PC-9 (cell line): ENCODE data around the gene PAM16. TPM values are rescaled to one million over a fixed set of nuclear protein-coding genes. Genes with fewer than 3 reads are reported as not detected.

Source experiments
- BruUV-seq: library from RNA; stranded (reverse); fragments of 400-500 nt; replicated peaks from 2 replicates; lab custom pipeline; 2021; lab: Mats Ljungman, UMichigan
- CTCF ChIA-PET: fragments of 300-600 bp; sonication (Branson Sonifier 250); formaldehyde crosslinking; loops from one replicate; lab custom pipeline; 2022; ENCODE audit warnings: antibody characterized with exemption; lab: Charles Lee
- POLR2A ChIA-PET: fragments of 300-600 bp; sonication (Branson Sonifier 250); formaldehyde crosslinking; loops from one replicate; lab custom pipeline; 2022; ENCODE audit warnings: antibody characterized with exemption; ENCODE audit not compliant: unreplicated experiment; lab: Charles Lee
- DNase-seq, 2 experiments: peaks; one replicate each; pipeline versions ENCODE4 v3.0.0 to v3.0.0-alpha.2; 2015 to 2022; ENCODE audit warnings: mixed read lengths in 1 of 2
- H2AFZ ChIP-seq: fragments of 200-600 bp; sonication (generic); 2 replicates; pipeline ENCODE4 v1.8.1; 2017; ENCODE audit warnings: antibody characterized with exemption
- H3F3A ChIP-seq: fragments of 200-600 bp; sonication (generic); 2 replicates; pipeline ENCODE4 v1.8.1; 2017; ENCODE audit warnings: antibody characterized with exemption, mild to moderate bottlenecking, low read depth; ENCODE audit not compliant: insufficient read depth
- H3K27ac ChIP-seq: fragments of 200-600 bp; sonication (generic); 2 replicates; pipeline ENCODE4 v1.6.1; 2016; ENCODE audit warnings: mixed run types
- H3K27me3 ChIP-seq: fragments of 200-600 bp; sonication (generic); 2 replicates; pipeline ENCODE4 v1.6.1; 2016; ENCODE audit warnings: low read depth, mixed run types; ENCODE audit not compliant: insufficient read depth
- H3K36me3 ChIP-seq: fragments of 200-600 bp; sonication (generic); 2 replicates; pipeline ENCODE4 v1.6.1; 2016; ENCODE audit warnings: low read depth, mixed run types
- H3K4me1 ChIP-seq: fragments of 200-600 bp; sonication (generic); replicated peaks from 2 replicates; pipeline ENCODE4 v1.6.1; 2016; ENCODE audit warnings: mixed run types; ENCODE audit not compliant: insufficient read depth
- H3K4me2 ChIP-seq: fragments of 200-600 bp; sonication (generic); 2 replicates; pipeline ENCODE4 v1.6.1; 2017; ENCODE audit warnings: mixed run types
- H3K4me3 ChIP-seq: fragments of 200-600 bp; sonication (generic); 2 replicates; pipeline ENCODE4 v1.6.1; 2016; ENCODE audit warnings: mixed run types
- H3K79me2 ChIP-seq: fragments of 200-600 bp; sonication (generic); 2 replicates; pipeline ENCODE4 v1.6.1; 2017; ENCODE audit warnings: low read depth, mixed run types
- H3K9me2 ChIP-seq: fragments of 200-600 bp; sonication (generic); 2 replicates; pipeline ENCODE4 v1.8.1; 2017; ENCODE audit warnings: mild to moderate bottlenecking; ENCODE audit not compliant: insufficient read depth
- H3K9me3 ChIP-seq: fragments of 200-600 bp; sonication (generic); 2 replicates; pipeline ENCODE4 v1.8.1; 2016; ENCODE audit warnings: low read depth; ENCODE audit not compliant: insufficient read depth
- H4K20me1 ChIP-seq: fragments of 200-600 bp; sonication (generic); 2 replicates; pipeline ENCODE4 v1.8.1; 2017; ENCODE audit not compliant: insufficient read depth
- EZH2 ChIP-seq: fragments of 200-600 bp; sonication (generic); IDR thresholded peaks from 2 replicates; pipeline ENCODE4 v1.8.0; 2017; ENCODE audit warnings: antibody characterized with exemption, low read depth
- intact Hi-C: fragments of 100-400 bp; cut with micrococcal nuclease; formaldehyde crosslinking; loops from one replicate; pipeline ENCODE4 v1.10.0; 2022; ENCODE audit not compliant: unreplicated experiment
- total RNA-seq: library from RNA; stranded (reverse); gene quantifications from 2 replicates; pipeline ENCODE4 v1.2.3, GENCODE V29; 2021
- TF ChIP-seq, protein P1 (sequence below): fragments of 200-600 bp; sonication (generic); conservative IDR thresholded peaks from 2 replicates; pipeline ENCODE4 v1.6.1; 2017; ENCODE audit warnings: mixed run types, antibody characterized with exemption, mild to moderate bottlenecking, moderate library complexity

The PAM16 gene
- total RNA-seq, 1 experiment from 2014 or later: 95.9 TPM

GRCh38 chr16:4321286-4322120 is 29.6 kb downstream of the PAM16 start:
- no peak overlapping the region for H3K4me2 ChIP-seq
- no peak overlapping the region for H3K4me3 ChIP-seq
- no peaks in the 10 kb centered on the region for H3K27me3 ChIP-seq
- intact Hi-C loops: no loop called here
- peaks cover 14% of the 10 kb centered on the region for H3K4me1 ChIP-seq
- TF ChIP-seq EZH2: no peak
- TF ChIP-seq, protein P1, sequence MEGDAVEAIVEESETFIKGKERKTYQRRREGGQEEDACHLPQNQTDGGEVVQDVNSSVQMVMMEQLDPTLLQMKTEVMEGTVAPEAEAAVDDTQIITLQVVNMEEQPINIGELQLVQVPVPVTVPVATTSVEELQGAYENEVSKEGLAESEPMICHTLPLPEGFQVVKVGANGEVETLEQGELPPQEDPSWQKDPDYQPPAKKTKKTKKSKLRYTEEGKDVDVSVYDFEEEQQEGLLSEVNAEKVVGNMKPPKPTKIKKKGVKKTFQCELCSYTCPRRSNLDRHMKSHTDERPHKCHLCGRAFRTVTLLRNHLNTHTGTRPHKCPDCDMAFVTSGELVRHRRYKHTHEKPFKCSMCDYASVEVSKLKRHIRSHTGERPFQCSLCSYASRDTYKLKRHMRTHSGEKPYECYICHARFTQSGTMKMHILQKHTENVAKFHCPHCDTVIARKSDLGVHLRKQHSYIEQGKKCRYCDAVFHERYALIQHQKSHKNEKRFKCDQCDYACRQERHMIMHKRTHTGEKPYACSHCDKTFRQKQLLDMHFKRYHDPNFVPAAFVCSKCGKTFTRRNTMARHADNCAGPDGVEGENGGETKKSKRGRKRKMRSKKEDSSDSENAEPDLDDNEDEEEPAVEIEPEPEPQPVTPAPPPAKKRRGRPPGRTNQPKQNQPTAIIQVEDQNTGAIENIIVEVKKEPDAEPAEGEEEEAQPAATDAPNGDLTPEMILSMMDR: no peak
- H3K79me2 ChIP-seq: peaks cover 23% of the 10 kb centered on the region
- BruUV-seq: no TSS peak
- CTCF ChIA-PET: no interaction called here
- no peak overlapping the region for H2AFZ ChIP-seq
- no peaks in the 10 kb centered on the region for H3K9me3 ChIP-seq
- H3K27ac ChIP-seq: no peak overlapping the region
- no peaks in the 10 kb centered on the region for H3K36me3 ChIP-seq
- no peak for DNase-seq
- no peaks in the 10 kb centered on the region for H3K9me2 ChIP-seq
- POLR2A ChIA-PET: no interaction called here
- H4K20me1 ChIP-seq: peaks cover 53% of the 10 kb centered on the region
- H3F3A ChIP-seq: peaks cover 16% of the 10 kb centered on the region

GRCh38 chr16:4320571-4321137 is 30.5 kb downstream of the PAM16 start:
- no peak overlapping the region for H3K4me2 ChIP-seq
- no peaks in the 10 kb centered on the region for H3K9me2 ChIP-seq
- no peak for DNase-seq
- H3K36me3 ChIP-seq: no peaks in the 10 kb centered on the region
- H3K79me2 ChIP-seq: peaks cover 23% of the 10 kb centered on the region
- no peak overlapping the region for H2AFZ ChIP-seq
- H3K9me3 ChIP-seq: no peaks in the 10 kb centered on the region
- no peaks in the 10 kb centered on the region for H3K27me3 ChIP-seq
- ChIA-PET POLR2A (no interaction called here), CTCF (no interaction called here)
- no peak overlapping the region for H3K27ac ChIP-seq
- H3K4me1 ChIP-seq: peaks cover 14% of the 10 kb centered on the region
- intact Hi-C loops: no loop called here
- H3F3A ChIP-seq: peaks cover 18% of the 10 kb centered on the region
- peaks cover 53% of the 10 kb centered on the region for H4K20me1 ChIP-seq
- no TSS peak for BruUV-seq
- H3K4me3 ChIP-seq: no peak overlapping the region
- no peak for TF ChIP-seq EZH2
- TF ChIP-seq, protein P1: no peak

DNA sequence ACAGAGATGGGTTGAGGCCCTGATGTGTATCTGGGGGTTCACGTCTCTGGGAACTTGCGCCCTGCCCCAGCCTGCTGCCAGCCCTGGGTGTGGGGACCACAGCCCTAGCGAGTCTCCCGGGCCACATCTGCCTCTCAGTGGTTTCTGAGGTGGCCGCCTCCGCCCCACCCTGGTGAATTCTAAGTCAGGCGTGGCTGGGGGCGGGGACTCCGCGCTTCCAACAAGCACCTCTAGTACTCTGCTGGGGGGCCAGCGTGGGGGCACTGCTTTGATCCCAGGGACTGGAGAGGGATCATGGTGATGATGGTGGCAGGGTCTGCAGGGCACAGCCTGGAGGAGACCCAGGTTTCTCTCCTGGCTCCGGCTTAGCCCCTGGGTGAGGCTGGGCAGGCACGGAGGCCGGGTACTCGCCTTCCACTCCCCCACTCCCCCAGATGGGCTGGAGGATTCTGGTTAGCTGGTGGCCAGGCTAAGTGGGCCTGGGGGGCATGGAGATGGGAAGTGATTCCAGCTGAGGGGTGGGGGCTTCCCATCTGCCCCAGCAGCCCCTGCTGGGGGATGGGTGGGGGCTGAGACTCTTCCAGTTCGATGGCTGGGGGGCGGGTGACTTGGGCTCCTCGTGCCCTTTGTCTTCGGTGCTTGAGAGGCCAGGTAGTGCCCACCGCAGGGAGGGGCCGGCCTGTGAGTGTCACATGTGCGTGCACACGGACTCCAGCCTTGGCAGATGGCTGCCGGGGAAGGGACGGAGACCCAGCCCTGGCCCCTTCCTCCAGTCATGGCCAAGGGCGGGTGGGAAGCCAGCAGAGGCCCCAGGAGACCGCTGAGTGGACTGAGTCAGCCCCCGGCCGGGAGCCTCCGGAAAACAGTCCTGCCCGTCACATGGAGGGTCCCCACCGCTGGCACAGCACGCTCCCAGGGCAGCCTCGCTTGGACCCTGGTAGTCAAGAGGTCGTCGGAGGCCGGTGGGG is 31.4 kb downstream of the PAM16 start:
- Histone ChIP-seq H3K4me2 (no peak overlapping the region), H3K9me3 (no peaks in the 10 kb centered on the region), H2AFZ (no peak overlapping the region), H3K9me2 (no peaks in the 10 kb centered on the region), H3F3A (peaks cover 22% of the 10 kb centered on the region), H3K27me3 (no peaks in the 10 kb centered on the region), H3K36me3 (no peaks in the 10 kb centered on the region), H3K4me3 (no peak overlapping the region), H4K20me1 (peaks cover 49% of the 10 kb centered on the region), H3K79me2 (peaks cover 23% of the 10 kb centered on the region), H3K27ac (no peak overlapping the region), H3K4me1 (peaks cover 17% of the 10 kb centered on the region)
- intact Hi-C loops: loop anchor here (5.0 kb wide), 1 partner anchor 47 kb away; the partner anchor contains the start of gene TFAP4
- no peak for DNase-seq
- ChIA-PET POLR2A (no interaction called here), CTCF (no interaction called here)
- no TSS peak for BruUV-seq
- no peak for TF ChIP-seq EZH2
- TF ChIP-seq, protein P1: no peak
